SU-DHL-6 (cell line): ENCODE results near the gene GABBR2.

ENCODE experiments used
- CTCF ChIP-seq: fragments of 200-600 bp; sonication (generic); IDR thresholded peaks from one replicate; pipeline ENCODE4 v1.5.1; 2017; ENCODE audit warnings: antibody characterized with exemption, mild to moderate bottlenecking, low read length, moderate library complexity; ENCODE audit not compliant: insufficient read depth, poor library complexity, severe bottlenecking
- EZH2phosphoT487 ChIP-seq: fragments of 200-600 bp; sonication (generic), shearing (Covaris generic); conservative IDR thresholded peaks from 2 replicates; pipeline ENCODE4 v1.6.1; 2018; ENCODE audit warnings: mild to moderate bottlenecking, antibody characterized with exemption, low read length, moderate library complexity, mixed read lengths

GRCh38 chr9:98328141-98328540 lies 380.6 kb downstream of the GABBR2 start:
- TF ChIP-seq CTCF (no peak), EZH2phosphoT487 (no peak)
